HG02870 (cell line): ENCODE results near the gene NEUROG1.
"Not testable (repeated sequence)": the region's sequence is repeated elsewhere in the genome, so short reads cannot be mapped to it uniquely, and the experiment has no call there.

Experiments
- ATAC-seq: cut with Tn5 transposase; IDR thresholded peaks from one replicate; pipeline ENCODE4 v1.9.1; 2021; ENCODE audit warnings: mild to moderate bottlenecking, moderate library complexity; ENCODE audit not compliant: unreplicated experiment

NEUROG1 gene

GRCh38 chr5:135538261-135538660 lies 2.5 kb upstream of the NEUROG1 start:
- no peak for ATAC-seq

- no peak for ATAC-seq
Observed at GRCh38 chr5:135537745-135538144, 2.0 kb upstream of the NEUROG1 start.

- ATAC-seq, result no peak
Observed at GRCh38 chr5:135537271-135537670, 1.5 kb upstream of the NEUROG1 start.

GRCh38 chr5:135535420-135535819 lies 344 bp downstream of the NEUROG1 start:
- ATAC-seq, result no peak

GRCh38 chr5:135534609-135535419 lies 950 bp downstream of the NEUROG1 start:
- no peak for ATAC-seq

- no peak for ATAC-seq
Observed at GRCh38 chr5:135533794-135534193, 2.0 kb downstream of the NEUROG1 start.

- no peak for ATAC-seq
Observed at GRCh38 chr5:135533334-135533733, 2.4 kb downstream of the NEUROG1 start.

- ATAC-seq, result not testable (repeated sequence)
Observed at GRCh38 chr5:135529576-135529975, 6.2 kb downstream of the NEUROG1 start.

GRCh38 chr5:135526924-135527323 lies 8.8 kb downstream of the NEUROG1 start:
- ATAC-seq, result no peak

GRCh38 chr5:135521964-135522363 lies 13.8 kb downstream of the NEUROG1 start:
- ATAC-seq, result no peak

GRCh38 chr5:135517631-135518030 lies 18.1 kb downstream of the NEUROG1 start:
- no peak for ATAC-seq

GRCh38 chr5:135514116-135514515 lies 21.6 kb downstream of the NEUROG1 start:
- ATAC-seq, result no peak

- no peak for ATAC-seq
Observed at GRCh38 chr5:135511761-135512575, 23.8 kb downstream of the NEUROG1 start.

- no peak for ATAC-seq
Observed at GRCh38 chr5:135509995-135510394, 25.8 kb downstream of the NEUROG1 start.

- ATAC-seq, result no peak
Observed at GRCh38 chr5:135508496-135509005, 27.2 kb downstream of the NEUROG1 start.

GRCh38 chr5:135505973-135506372 lies 29.8 kb downstream of the NEUROG1 start:
- ATAC-seq, result no peak

- ATAC-seq, result no peak
Observed at GRCh38 chr5:135504376-135504775, 31.4 kb downstream of the NEUROG1 start.

GRCh38 chr5:135503871-135504270 lies 31.9 kb downstream of the NEUROG1 start:
- ATAC-seq, result no peak

GRCh38 chr5:135502836-135503520 lies 32.8 kb downstream of the NEUROG1 start:
- ATAC-seq, result no peak

- no peak for ATAC-seq
Observed at GRCh38 chr5:135501965-135502364, 33.8 kb downstream of the NEUROG1 start.

- ATAC-seq, result no peak
Observed at GRCh38 chr5:135498637-135498995, 37.1 kb downstream of the NEUROG1 start.
